ENCODE data around the gene SMU1.

GRCh38 chr9:32991897-32992594 is 84.4 kb downstream of the SMU1 start:
- TF ChIP-seq CTCF (IDR thresholded peaks at IDR 0.05 in 2 of 3, conservative IDR thresholded peaks at IDR 0.05 in 1 of 3; ENCODE audit: borderline replicate concordance in 1 of 3, insufficient read depth in 1 of 3, low read depth in 2 of 3, low read length in 2 of 3), result no peak
- TF ChIP-seq POLR2AphosphoS5 (IDR thresholded peaks at IDR 0.05; ENCODE audit: low read depth, low read length), result no peak
- TF ChIP-seq EZH2phosphoT487 (IDR thresholded peaks at IDR 0.05; ENCODE audit: borderline replicate concordance), result no peak
- no peak for TF ChIP-seq ZBTB33 (IDR thresholded peaks at IDR 0.05; ENCODE audit: extremely low read depth, insufficient replicate concordance, low read length)
- TF ChIP-seq EZH2 (IDR thresholded peaks at IDR 0.05), result no peak

All from HCT116 (cell line).